Effector memory CD8-positive, alpha-beta T cell (primary cell): ENCODE results near the gene NOL9.
A peak's percentile ranks its signal among the peaks of the same experiment; 100 is the strongest.

Source experiments
- ATAC-seq: fragments of 150-1000 bp; cut with Tn5 transposase; replicated peaks from 2 replicates; pipeline ENCODE4 v1.10.0; 2021; ENCODE audit warnings: mild to moderate bottlenecking, moderate library complexity
- DNase-seq, 3 experiments: peaks; one replicate each; pipeline ENCODE4 v3.0.0; 2021
- H3K27ac Mint-ChIP-seq, 2 donors: one replicate each; pipeline ENCODE4 v1.8.0; 2022; ENCODE audit warnings: mild to moderate bottlenecking in 2 of 2, mixed read lengths in 2 of 2, moderate library complexity in 2 of 2
- H3K27me3 Mint-ChIP-seq, 2 donors: one replicate each; pipeline ENCODE4 v1.8.0; 2022; ENCODE audit warnings: mixed read lengths in 2 of 2
- H3K36me3 Mint-ChIP-seq: one replicate; pipeline ENCODE4 v1.8.0; 2022; ENCODE audit warnings: mild to moderate bottlenecking, moderate library complexity, mixed read lengths; ENCODE audit not compliant: insufficient read depth
- H3K4me1 Mint-ChIP-seq, 2 donors: one replicate each; pipeline ENCODE4 v1.8.0; 2022; ENCODE audit warnings: low read depth in 2 of 2, mixed read lengths in 2 of 2
- H3K4me3 Mint-ChIP-seq, 2 donors: one replicate each; pipeline ENCODE4 v1.8.0; 2022; ENCODE audit warnings: mild to moderate bottlenecking in 2 of 2, mixed read lengths in 2 of 2, moderate library complexity in 2 of 2
- H3K9me3 Mint-ChIP-seq, 2 donors: one replicate each; pipeline ENCODE4 v1.8.0; 2022; ENCODE audit warnings: mixed read lengths in 2 of 2

Gene NOL9

DNA sequence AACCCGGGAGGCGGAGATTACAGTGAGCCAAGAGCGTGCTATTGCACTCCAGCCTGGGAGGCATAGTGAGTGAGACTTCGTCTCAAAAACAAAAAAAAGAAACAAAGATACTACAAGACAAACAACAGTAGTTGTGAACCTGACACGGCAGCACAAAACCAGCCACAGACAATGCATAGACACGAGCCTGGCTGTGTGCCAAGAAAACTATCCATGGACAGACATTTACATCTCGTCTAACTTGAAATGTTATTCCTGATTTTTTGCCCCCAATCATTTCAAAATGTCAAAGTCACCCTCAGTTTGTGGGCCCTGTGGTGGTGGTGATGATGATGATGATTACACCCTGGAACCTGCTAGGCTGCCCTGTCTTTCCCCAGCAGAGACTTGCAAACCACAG lies 42.0 kb upstream of the NOL9 start:
- DNase-seq (no peak), ATAC-seq (no peak)
- Mint-ChIP-seq H3K4me3 (no peak overlapping the region), H3K4me1 (peaks cover 35 to 37% of the 10 kb centered on the region in 2 donors), H3K27ac (peak overlapping the region; percentile 22 to 66), H3K9me3 (no peaks in the 10 kb centered on the region), H3K36me3 (peaks cover 67% of the 10 kb centered on the region), H3K27me3 (no peaks in the 10 kb centered on the region)

DNA sequence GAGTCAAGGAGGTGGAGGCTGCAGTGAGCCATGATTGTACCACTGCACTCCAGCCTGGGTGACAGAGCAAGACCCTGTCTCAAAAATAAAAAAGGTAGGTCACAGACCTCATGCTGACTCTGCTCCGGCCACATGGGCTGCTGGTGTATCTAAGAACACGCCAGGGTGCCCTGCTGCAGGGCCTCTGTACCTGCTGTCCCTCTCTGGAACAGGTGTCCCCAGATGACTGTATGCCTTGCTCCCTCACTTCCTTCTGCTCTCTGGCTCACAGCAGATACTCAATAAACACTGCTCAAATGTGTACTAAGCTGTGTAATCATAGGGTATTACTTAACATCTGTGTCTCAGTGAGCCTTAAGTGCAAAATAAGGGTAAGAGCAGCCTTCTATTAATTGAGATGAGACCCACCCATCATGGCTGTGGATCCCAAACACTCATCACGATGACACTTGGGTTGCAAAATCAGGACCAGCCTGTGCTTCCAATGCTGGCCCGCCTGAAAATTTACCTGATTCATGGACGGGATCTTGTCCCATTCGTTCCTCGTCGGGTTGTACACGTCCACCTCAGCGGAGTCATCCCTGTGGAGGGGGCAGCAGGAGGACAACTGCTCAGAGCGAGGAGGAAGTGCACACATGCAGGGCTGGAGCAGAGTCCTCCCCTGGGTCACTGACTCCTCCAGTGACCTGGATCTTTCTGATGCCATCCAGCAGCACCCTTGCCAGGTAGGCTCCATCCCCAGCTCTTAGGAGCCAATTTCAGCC lies 40.8 kb upstream of the NOL9 start:
- H3K4me3 Mint-ChIP-seq = no peak overlapping the region
- peak overlapping the region; percentile 62 to 66 for H3K27ac Mint-ChIP-seq
- H3K27me3 Mint-ChIP-seq = no peaks in the 10 kb centered on the region
- DNase-seq (no peak), ATAC-seq (no peak)
- H3K9me3 Mint-ChIP-seq = no peaks in the 10 kb centered on the region
- H3K36me3 Mint-ChIP-seq = peaks cover 72% of the 10 kb centered on the region
- peaks cover 30 to 31% of the 10 kb centered on the region in 2 donors for H3K4me1 Mint-ChIP-seq

DNA sequence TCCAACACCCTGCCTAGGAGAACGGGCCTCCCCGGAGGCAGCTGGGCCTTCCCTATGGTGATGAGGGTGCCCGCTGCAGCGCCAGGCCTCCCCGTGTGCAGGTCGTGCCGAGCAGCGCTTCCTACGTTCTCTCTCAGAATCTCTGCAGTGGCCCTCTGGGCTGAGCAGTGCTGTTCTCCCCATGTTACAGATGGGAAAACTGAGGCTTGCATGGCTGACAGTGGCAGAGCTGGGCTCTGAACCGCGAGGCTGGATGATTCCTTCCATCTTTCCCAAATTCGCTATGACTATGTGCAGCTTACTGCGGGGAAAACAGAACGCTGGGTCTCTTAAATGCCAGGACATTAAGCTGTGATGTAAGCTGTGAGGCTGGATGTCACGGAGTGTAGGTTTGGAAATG lies 39.5 kb upstream of the NOL9 start:
- Mint-ChIP-seq H3K27me3 (no peaks in the 10 kb centered on the region), H3K4me3 (no peak overlapping the region), H3K27ac (peak overlapping the region in 1 of 2 donors; percentile 20), H3K9me3 (no peaks in the 10 kb centered on the region), H3K4me1 (peaks cover 20 to 23% of the 10 kb centered on the region in 2 donors), H3K36me3 (peaks cover 72% of the 10 kb centered on the region)
- no peak for DNase-seq
- ATAC-seq = no peak

DNA sequence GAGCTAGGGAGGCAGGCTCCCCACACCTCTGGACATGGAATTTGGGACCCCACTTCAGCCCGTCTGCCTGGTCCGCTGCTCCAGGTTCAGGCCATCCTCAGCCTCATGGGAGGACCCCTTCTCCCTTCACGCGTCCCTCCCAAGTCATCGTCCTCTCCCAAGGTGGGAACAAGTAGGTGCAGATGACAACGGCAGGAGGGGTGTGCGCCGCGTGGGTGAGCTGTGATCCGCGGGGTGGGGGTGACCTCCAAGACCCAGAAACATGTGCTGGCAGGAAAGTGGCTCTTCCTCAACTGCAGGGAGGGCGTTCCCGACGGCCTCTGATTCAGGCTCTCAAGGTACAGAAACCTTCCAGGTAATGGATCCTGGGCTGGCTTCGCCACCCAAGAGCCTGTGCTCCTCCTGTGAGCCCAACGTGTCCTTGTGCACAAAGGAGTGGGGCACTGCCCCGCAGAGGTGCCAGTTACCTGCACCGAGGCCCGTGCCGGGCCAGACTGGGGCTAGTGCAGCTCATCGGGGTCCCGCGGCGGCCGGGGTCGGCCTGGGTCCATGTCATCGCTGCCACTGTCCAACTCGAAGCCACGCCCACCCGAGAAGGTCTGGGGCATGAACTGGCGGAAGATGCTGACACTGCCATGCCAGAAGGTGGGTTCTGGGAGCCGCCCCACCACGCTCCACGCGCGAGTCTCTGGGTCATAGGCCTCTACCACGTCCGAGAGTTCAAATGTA lies 38.7 kb upstream of the NOL9 start:
- Mint-ChIP-seq H3K4me1 (peaks cover 20 to 23% of the 10 kb centered on the region in 2 donors), H3K27ac (peak overlapping the region in 1 of 2 donors; percentile 20), H3K9me3 (no peaks in the 10 kb centered on the region), H3K36me3 (peaks cover 68% of the 10 kb centered on the region), H3K4me3 (no peak overlapping the region), H3K27me3 (no peaks in the 10 kb centered on the region)
- no peak for DNase-seq
- no peak for ATAC-seq

DNA sequence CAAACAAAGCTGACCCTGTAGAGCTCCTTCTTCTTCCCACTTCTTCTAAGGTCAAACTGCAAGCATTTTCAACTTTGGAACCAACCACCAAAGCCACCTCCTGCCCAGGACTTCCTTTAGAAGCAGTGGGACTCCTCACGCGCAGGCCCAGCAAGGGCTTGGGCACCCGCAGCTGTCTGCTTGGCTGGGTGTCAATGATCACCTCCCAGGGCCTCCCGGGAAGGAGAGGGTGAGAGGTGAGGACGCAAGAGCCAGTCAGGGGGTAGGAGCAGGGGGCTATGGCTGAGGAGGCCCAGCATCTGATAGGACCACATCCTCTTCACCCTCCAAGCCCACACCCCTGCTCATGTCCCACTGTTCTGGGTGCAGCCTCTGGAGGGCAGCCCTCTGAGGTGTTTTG lies 38.1 kb upstream of the NOL9 start:
- H3K4me3 Mint-ChIP-seq = no peak overlapping the region
- no peaks in the 10 kb centered on the region for H3K27me3 Mint-ChIP-seq
- DNase-seq = no peak
- peaks cover 20 to 21% of the 10 kb centered on the region in 2 donors for H3K4me1 Mint-ChIP-seq
- H3K36me3 Mint-ChIP-seq = peaks cover 67% of the 10 kb centered on the region
- no peak overlapping the region for H3K27ac Mint-ChIP-seq
- no peak for ATAC-seq
- no peaks in the 10 kb centered on the region for H3K9me3 Mint-ChIP-seq

GRCh38 chr1:6591644-6592043 lies 37.3 kb upstream of the NOL9 start:
- Mint-ChIP-seq H3K27me3 (no peaks in the 10 kb centered on the region), H3K27ac (peak overlapping the region; percentile 38 to 81), H3K9me3 (no peaks in the 10 kb centered on the region), H3K36me3 (peaks cover 59% of the 10 kb centered on the region), H3K4me3 (no peak overlapping the region), H3K4me1 (peaks cover 20% of the 10 kb centered on the region in 2 donors)
- ATAC-seq (no peak), DNase-seq (no peak)

GRCh38 chr1:6591222-6591621 lies 36.9 kb upstream of the NOL9 start:
- Mint-ChIP-seq H3K27ac (peak overlapping the region; percentile 81 to 85), H3K27me3 (no peaks in the 10 kb centered on the region), H3K9me3 (no peaks in the 10 kb centered on the region), H3K36me3 (peaks cover 57% of the 10 kb centered on the region), H3K4me1 (peaks cover 18 to 20% of the 10 kb centered on the region in 2 donors), H3K4me3 (peak overlapping the region in 1 of 2 donors; percentile 10)
- ATAC-seq (peak; percentile 43), DNase-seq (no peak)

- Mint-ChIP-seq H3K9me3 (no peaks in the 10 kb centered on the region), H3K4me1 (peaks cover 10 to 17% of the 10 kb centered on the region in 2 donors), H3K4me3 (no peak overlapping the region), H3K27me3 (no peaks in the 10 kb centered on the region), H3K36me3 (peaks cover 53% of the 10 kb centered on the region), H3K27ac (peak overlapping the region; percentile 81 to 85)
- no peak for DNase-seq
- no peak for ATAC-seq
Measured at GRCh38 chr1:6590046-6590445, 35.7 kb upstream of the NOL9 start.

- peaks cover 48% of the 10 kb centered on the region for H3K36me3 Mint-ChIP-seq
- DNase-seq = no peak
- peak overlapping the region in 1 of 2 donors; percentile 76 for H3K27ac Mint-ChIP-seq
- H3K4me1 Mint-ChIP-seq = peaks cover 19 to 26% of the 10 kb centered on the region in 2 donors
- no peaks in the 10 kb centered on the region for H3K27me3 Mint-ChIP-seq
- no peak overlapping the region for H3K4me3 Mint-ChIP-seq
- no peaks in the 10 kb centered on the region for H3K9me3 Mint-ChIP-seq
- ATAC-seq = no peak
Measured at GRCh38 chr1:6588893-6589520, 34.7 kb upstream of the NOL9 start.

DNA sequence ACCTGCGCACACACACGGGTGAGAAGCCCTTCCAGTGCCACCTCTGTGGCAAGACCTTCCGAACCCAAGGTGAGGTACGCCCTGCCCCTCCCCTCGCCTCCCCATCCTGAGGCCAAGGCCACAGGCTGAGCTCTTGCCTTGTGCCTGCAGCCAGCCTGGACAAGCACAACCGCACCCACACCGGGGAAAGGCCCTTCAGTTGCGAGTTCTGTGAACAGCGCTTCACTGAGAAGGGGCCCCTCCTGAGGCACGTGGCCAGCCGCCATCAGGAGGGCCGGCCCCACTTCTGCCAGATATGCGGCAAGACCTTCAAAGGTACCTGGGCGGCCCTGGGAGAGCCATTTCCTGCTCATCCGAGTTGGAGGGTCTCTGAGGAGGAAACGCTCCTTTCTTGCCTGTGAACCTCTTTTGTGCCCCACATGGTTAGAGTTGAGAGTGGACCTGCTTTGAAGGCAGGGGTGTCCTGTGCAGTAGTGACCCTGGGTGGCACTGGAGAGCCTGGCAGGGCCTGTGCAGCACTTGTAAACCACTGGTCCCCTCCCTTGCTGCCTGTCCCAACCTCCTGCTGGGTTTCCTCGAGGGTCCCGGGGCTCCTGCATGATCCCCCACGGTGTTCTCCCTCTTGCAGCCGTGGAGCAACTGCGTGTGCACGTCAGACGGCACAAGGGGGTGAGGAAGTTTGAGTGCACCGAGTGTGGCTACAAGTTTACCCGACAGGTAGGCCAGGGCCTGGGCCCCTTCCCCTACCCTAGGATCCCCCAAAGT lies 34.0 kb upstream of the NOL9 start:
- Mint-ChIP-seq H3K9me3 (no peaks in the 10 kb centered on the region), H3K4me3 (no peak overlapping the region), H3K36me3 (peaks cover 42% of the 10 kb centered on the region), H3K27me3 (no peaks in the 10 kb centered on the region), H3K27ac (peak overlapping the region in 1 of 2 donors; percentile 76), H3K4me1 (peaks cover 19 to 26% of the 10 kb centered on the region in 2 donors)
- DNase-seq = no peak
- no peak for ATAC-seq

DNA sequence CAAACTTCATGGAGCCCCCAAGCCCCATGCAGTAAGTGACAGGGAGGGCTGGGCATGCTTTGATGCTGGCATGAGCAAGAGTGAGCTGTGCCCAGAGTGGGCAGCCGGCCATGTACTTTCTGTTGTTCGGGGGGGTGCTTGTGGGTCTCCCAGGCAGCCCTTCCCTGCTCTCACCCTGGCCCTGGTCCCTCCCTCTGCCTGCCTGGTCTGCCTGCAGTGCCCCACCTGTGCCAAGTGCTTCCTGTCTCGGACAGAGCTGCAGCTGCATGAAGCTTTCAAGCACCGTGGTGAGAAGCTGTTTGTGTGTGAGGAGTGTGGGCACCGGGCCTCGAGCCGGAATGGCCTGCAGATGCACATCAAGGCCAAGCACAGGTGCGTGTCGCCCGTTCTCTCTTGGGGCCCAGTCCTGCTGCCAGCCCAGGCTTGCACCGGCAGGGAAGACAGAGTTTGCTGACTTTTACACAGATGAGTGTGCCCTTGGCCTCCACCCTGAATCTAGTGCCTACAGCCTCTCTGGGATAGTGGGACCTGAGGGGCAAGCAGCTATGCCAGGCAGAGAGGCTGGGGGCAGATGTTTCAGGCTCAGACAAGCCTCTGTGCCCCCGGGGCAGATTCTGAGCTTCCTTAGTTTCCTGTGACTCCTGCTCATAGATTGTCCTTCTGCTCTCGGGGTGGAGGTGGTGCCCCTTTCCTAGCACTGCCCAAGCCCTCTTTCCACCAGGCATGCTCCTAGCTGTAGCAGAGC lies 33.1 kb upstream of the NOL9 start:
- Mint-ChIP-seq H3K9me3 (no peaks in the 10 kb centered on the region), H3K27ac (peak overlapping the region in 1 of 2 donors; percentile 76), H3K36me3 (peaks cover 39% of the 10 kb centered on the region), H3K4me1 (peaks cover 20 to 27% of the 10 kb centered on the region in 2 donors), H3K27me3 (no peaks in the 10 kb centered on the region), H3K4me3 (no peak overlapping the region)
- no peak for ATAC-seq
- DNase-seq = no peak

GRCh38 chr1:6586404-6586816 lies 32.1 kb upstream of the NOL9 start:
- DNase-seq (no peak), ATAC-seq (no peak)
- Mint-ChIP-seq H3K27ac (no peak overlapping the region), H3K4me1 (peaks cover 30% of the 10 kb centered on the region in 2 donors), H3K9me3 (no peaks in the 10 kb centered on the region), H3K4me3 (no peak overlapping the region), H3K27me3 (no peaks in the 10 kb centered on the region), H3K36me3 (peaks cover 39% of the 10 kb centered on the region)
